ENCODE results near the gene PLXNB2. TPM values are rescaled to one million over a fixed set of nuclear protein-coding genes. Genes with fewer than 3 reads are reported as not detected.
A peak's percentile ranks its signal among the peaks of the same experiment; 100 is the strongest.

The PLXNB2 gene
- total and polyA plus RNA-seq, 5 donors = 60.0 to 110 (median 85.2) TPM

DNA sequence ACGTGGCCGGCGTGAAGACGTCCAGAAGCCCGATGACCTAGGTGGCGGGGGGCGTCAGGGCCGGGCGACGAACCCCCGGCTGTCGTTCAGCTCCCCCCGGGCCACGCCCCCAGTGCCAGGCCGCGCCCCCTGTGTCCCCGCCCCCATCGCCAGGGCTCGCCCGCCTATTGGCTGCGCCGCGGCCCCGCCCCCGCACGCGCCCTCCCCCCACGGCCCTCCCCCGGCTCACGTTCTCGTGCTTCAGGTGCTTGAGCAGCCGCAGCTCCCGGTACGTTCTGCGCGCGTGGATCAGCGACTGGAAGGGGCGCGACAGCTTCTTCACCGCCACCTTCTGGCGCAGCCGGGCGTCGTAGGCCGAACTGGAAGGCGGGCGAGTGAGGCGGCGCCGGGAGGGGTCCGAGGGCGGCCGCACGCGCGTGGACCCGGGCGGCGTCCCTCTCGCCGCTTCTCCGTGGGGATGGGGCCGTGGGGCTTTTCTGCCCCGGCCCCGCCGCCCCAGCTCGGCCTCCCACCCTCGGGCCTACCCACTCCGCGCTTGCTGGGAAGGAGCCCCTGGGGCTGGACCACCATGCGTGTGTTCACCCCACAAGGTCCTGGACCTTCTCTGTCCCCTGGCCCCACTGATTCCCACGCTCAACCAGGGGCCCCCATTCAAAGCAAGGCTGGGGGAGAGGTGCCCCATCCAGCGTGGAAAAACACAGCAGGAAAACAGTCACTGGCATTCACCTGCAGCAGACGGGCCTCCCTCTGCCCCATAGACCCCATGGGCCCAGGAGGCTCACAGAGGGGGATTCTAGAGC is 39.7 kb downstream of the PLXNB2 start:
- DNase-seq (peak; percentile 74 to 91 (median 86)), ATAC-seq (peak; percentile 49 to 63)
- Histone ChIP-seq H3K27me3 (ENCODE audit: control insufficient read depth, insufficient read depth) (no peaks in the 10 kb centered on the region), H3K9me3 (ENCODE audit: control insufficient read depth, low read length) (no peaks in the 10 kb centered on the region), H3K4me3 (ENCODE audit: low read length) (peak overlapping the region; percentile 8), H3K4me1 (ENCODE audit: control insufficient read depth, insufficient read depth, low read length) (no peaks in the 10 kb centered on the region), H3K27ac (ENCODE audit: low read length) (no peak overlapping the region)
- 19% methylated on average over 75 of the region's 75 CpGs for WGBS
- intact Hi-C loops (cut with DNase I) = no loop called here

DNA sequence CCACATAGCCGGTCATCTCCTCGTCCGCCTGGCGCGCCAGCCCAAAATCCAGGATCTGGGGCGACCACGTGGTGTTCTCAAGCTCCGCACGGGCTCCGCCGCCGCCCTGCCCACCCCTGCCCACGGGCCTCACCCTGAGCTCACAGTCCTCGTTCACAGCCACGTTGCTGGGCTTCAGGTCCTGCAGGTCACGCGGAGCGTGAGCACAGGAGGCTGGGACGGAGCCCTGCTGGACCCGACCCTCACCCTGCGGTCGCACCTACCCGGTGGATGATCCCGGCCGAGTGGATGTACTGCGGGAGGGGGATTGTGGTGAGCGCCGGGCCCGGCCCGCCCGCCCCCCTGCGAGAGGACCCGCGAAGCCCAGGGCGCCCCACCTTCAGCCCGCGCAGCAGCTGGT is 40.5 kb downstream of the PLXNB2 start:
- no peaks in the 10 kb centered on the region for H3K27me3 ChIP-seq (ENCODE audit: control insufficient read depth, insufficient read depth)
- no peak overlapping the region for H3K4me3 ChIP-seq (ENCODE audit: low read length)
- no peak overlapping the region for H3K27ac ChIP-seq (ENCODE audit: low read length)
- no peak for DNase-seq
- WGBS = 58% methylated on average over 37 of the region's 37 CpGs
- no peaks in the 10 kb centered on the region for H3K4me1 ChIP-seq (ENCODE audit: control insufficient read depth, insufficient read depth, low read length)
- H3K9me3 ChIP-seq (ENCODE audit: control insufficient read depth, low read length) = no peaks in the 10 kb centered on the region
- intact Hi-C loops (cut with DNase I) = no loop called here
- no peak for ATAC-seq

- WGBS = 83% methylated on average over 15 of the region's 15 CpGs
These were observed 42.3 kb downstream of the PLXNB2 start for GRCh38 chr22:50264946-50265669.

GRCh38 chr22:50264104-50264745 is 43.2 kb downstream of the PLXNB2 start:
- Histone ChIP-seq H3K9me3 (ENCODE audit: control insufficient read depth, low read length) (no peaks in the 10 kb centered on the region), H3K4me3 (ENCODE audit: low read length) (no peak overlapping the region), H3K27ac (ENCODE audit: low read length) (no peak overlapping the region), H3K27me3 (ENCODE audit: control insufficient read depth, insufficient read depth) (no peaks in the 10 kb centered on the region), H3K4me1 (ENCODE audit: control insufficient read depth, insufficient read depth, low read length) (no peaks in the 10 kb centered on the region)
- DNase-seq (no peak), ATAC-seq (no peak)
- WGBS = 90% methylated on average over 15 of the region's 15 CpGs
- intact Hi-C loops (cut with DNase I) = loop anchor here in 1 of 4 donors (5.0 kb wide), 2 partner anchors 63 to 78 kb away; partner anchors contain the start of genes DENND6B and PPP6R2

More at GRCh38 chr22:50264946-50265669, 42.3 kb downstream of the PLXNB2 start:
- Histone ChIP-seq H3K27me3 (ENCODE audit: control insufficient read depth, insufficient read depth) (no peaks in the 10 kb centered on the region), H3K9me3 (ENCODE audit: control insufficient read depth, low read length) (no peaks in the 10 kb centered on the region), H3K4me1 (ENCODE audit: control insufficient read depth, insufficient read depth, low read length) (no peaks in the 10 kb centered on the region), H3K4me3 (ENCODE audit: low read length) (no peak overlapping the region), H3K27ac (ENCODE audit: low read length) (no peak overlapping the region)
- DNase-seq (no peak), ATAC-seq (no peak)
- intact Hi-C loops (cut with DNase I) = loop anchor here in 1 of 4 donors (5.0 kb wide), 2 partner anchors 62 to 77 kb away; partner anchors contain the start of genes DENND6B and PPP6R2

- no peak for DNase-seq
- Histone ChIP-seq H3K4me3 (ENCODE audit: low read length) (no peak overlapping the region), H3K27me3 (ENCODE audit: control insufficient read depth, insufficient read depth) (no peaks in the 10 kb centered on the region), H3K4me1 (ENCODE audit: control insufficient read depth, insufficient read depth, low read length) (no peaks in the 10 kb centered on the region), H3K9me3 (ENCODE audit: control insufficient read depth, low read length) (no peaks in the 10 kb centered on the region), H3K27ac (ENCODE audit: low read length) (no peak overlapping the region)
- intact Hi-C loops (cut with DNase I) = loop anchor here in 1 of 4 donors (5.0 kb wide), 2 partner anchors 64 to 79 kb away; partner anchors contain the start of genes DENND6B and PPP6R2
- WGBS = 66% methylated on average over 9 of the region's 9 CpGs
- ATAC-seq = no peak
These were observed 44.4 kb downstream of the PLXNB2 start for GRCh38 chr22:50262973-50263617.

DNA sequence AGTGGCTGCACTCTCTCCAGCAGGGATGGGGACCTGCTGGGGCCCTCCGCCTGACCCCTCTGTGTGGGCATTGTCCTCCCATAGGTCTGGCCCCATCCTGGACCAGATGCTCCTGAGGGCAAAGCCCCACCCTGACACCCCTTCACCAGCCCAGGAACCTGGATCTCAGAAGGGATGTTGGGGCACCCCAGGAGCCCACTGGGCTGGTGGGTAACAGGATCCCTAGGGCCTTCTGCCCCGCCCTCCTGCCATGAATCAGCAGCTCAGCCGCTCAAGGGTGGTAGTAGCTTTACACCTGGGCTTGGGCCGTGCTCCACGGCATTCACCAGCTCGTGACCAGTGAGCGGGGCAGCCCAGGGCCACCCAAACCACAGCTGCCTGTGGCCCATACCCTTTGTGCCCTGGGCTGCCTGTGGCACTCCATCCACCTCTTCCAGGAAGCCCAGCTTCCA is 45.0 kb downstream of the PLXNB2 start:
- Histone ChIP-seq H3K4me3 (ENCODE audit: low read length) (no peak overlapping the region), H3K27me3 (ENCODE audit: control insufficient read depth, insufficient read depth) (no peaks in the 10 kb centered on the region), H3K4me1 (ENCODE audit: control insufficient read depth, insufficient read depth, low read length) (no peaks in the 10 kb centered on the region), H3K27ac (ENCODE audit: low read length) (no peak overlapping the region), H3K9me3 (ENCODE audit: control insufficient read depth, low read length) (no peaks in the 10 kb centered on the region)
- no peak for DNase-seq
- intact Hi-C loops (cut with DNase I) = loop anchor here in 1 of 4 donors (5.0 kb wide), 2 partner anchors 65 to 80 kb away; partner anchors contain the start of genes DENND6B and PPP6R2
- ATAC-seq = no peak
- WGBS = 70% methylated on average over 7 of the region's 7 CpGs

DNA sequence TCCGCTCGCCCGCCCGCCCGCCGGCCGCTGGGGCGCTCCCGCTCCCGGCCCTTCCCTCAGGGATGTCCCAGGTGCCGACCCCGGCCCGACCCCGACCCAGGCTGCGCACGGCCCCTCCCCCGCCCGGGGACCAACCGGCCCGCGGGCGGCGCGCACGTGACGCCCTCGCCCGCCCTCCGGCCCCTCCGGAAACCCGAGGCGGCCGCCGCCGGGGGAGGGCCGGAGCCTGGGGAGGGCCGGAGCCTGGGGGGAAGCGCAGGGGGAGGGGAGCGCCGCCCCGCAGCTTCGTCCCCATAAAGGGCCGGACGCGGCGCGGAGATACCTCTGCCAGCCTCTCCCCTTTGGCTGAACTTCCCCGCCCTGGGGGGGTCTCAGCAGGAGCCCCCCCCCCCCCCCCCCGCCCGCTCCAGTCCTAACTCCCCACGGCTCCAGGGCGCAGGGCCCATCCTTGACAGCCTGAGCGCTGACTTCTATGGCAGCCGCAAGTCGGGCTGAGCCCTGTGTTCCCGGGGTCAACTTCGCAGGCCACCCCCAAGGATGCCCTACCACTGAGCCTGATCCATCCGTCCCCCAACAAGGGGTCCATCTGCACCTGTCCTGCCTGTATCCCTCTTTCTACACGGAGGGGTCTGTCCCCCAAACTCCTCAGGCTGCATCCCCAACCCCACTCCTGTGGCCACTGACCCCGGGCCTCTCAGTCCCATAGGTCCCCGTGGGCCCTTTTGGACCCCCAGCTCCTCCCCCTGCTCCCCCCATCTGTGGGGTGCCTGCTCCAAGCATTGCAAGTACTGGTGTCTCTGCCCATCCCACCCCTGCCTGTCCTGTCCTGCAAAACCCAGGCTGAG is 45.6 kb downstream of the PLXNB2 start, which contains the start of gene MAPK12:
TSS of gene MAPK12 (minus strand) at position 69 of the 845 bp plus-strand sequence. CDS start 174 bp downstream, outside the sequence.
- ATAC-seq (peak; percentile 5 to 53), DNase-seq (peak; percentile 54 to 83 (median 78))
- 4% methylated on average over 61 of the region's 61 CpGs for WGBS
- Histone ChIP-seq H3K27me3 (ENCODE audit: control insufficient read depth, insufficient read depth) (no peaks in the 10 kb centered on the region), H3K4me1 (ENCODE audit: control insufficient read depth, insufficient read depth, low read length) (no peaks in the 10 kb centered on the region), H3K9me3 (ENCODE audit: control insufficient read depth, low read length) (no peaks in the 10 kb centered on the region), H3K27ac (ENCODE audit: low read length) (peak within 1 kb of the TSS; percentile 42), H3K4me3 (ENCODE audit: low read length) (peak within 1 kb of the TSS; percentile 68)
- intact Hi-C loops (cut with DNase I) = loop anchor here in 1 of 4 donors (5.0 kb wide), 2 partner anchors 65 to 80 kb away; partner anchors contain the start of genes DENND6B and PPP6R2

GRCh38 chr22:50260801-50261614 is 46.4 kb downstream of the PLXNB2 start:
- Histone ChIP-seq H3K27ac (ENCODE audit: low read length) (peak overlapping the region; percentile 42), H3K4me1 (ENCODE audit: control insufficient read depth, insufficient read depth, low read length) (no peaks in the 10 kb centered on the region), H3K9me3 (ENCODE audit: control insufficient read depth, low read length) (no peaks in the 10 kb centered on the region), H3K27me3 (ENCODE audit: control insufficient read depth, insufficient read depth) (no peaks in the 10 kb centered on the region), H3K4me3 (ENCODE audit: low read length) (peak overlapping the region; percentile 68)
- ATAC-seq (peak; percentile 3 to 4), DNase-seq (peak in 2 of 3 donors; percentile 54 to 83)
- under 1% methylated on average over 92 of the region's 92 CpGs for WGBS
- intact Hi-C loops (cut with DNase I) = loop anchor here in 1 of 4 donors (5.0 kb wide), 2 partner anchors 66 to 81 kb away; partner anchors contain the start of genes DENND6B and PPP6R2

DNA sequence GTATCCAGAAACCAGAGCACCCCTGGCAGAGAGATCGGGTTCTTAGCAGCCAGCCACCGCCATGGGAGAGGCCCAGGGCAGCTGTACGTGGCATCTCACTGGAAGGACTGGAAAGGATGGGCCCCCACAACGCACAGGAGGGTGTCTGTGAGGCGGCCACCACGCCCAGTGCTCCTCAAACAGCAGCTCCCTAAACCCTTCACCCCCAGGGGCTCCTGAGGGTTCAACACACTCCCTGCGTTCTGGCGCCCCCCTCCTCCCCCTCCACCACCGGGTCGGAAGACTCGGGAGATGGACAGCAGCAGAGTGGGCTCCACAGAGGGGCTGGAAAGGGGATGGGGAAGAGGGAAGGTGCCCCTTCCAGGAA is 47.0 kb downstream of the PLXNB2 start:
- Histone ChIP-seq H3K27ac (ENCODE audit: low read length) (no peak overlapping the region), H3K4me1 (ENCODE audit: control insufficient read depth, insufficient read depth, low read length) (no peaks in the 10 kb centered on the region), H3K4me3 (ENCODE audit: low read length) (peak overlapping the region; percentile 68), H3K27me3 (ENCODE audit: control insufficient read depth, insufficient read depth) (no peaks in the 10 kb centered on the region), H3K9me3 (ENCODE audit: control insufficient read depth, low read length) (no peaks in the 10 kb centered on the region)
- no peak for ATAC-seq
- intact Hi-C loops (cut with DNase I) = loop anchor here in 1 of 4 donors (5.0 kb wide), 2 partner anchors 67 to 82 kb away; partner anchors contain the start of genes DENND6B and PPP6R2
- no peak for DNase-seq
- 37% methylated on average over 11 of the region's 11 CpGs for WGBS

Data from right cardiac atrium (tissue), 5 donors.